Esophagus muscularis mucosa (tissue), 4 donors: ENCODE results near the gene SPDL1. TPM values are rescaled to one million over a fixed set of nuclear protein-coding genes. Genes with fewer than 3 reads are reported as not detected.

Source experiments
- DNase-seq: peaks from one replicate; pipeline ENCODE4 v3.0.0-alpha.2; 2017; ENCODE audit errors: extremely low spot score
- H3K27ac ChIP-seq, 4 donors: fragments of 200-600 bp; sonication (generic); replicated peaks in 1 of 4; 1 replicate in 3 of 4; 2 replicates in 1 of 4; pipeline ENCODE4 v1.5.1; 2016 to 2019; ENCODE audit warnings: mild to moderate bottlenecking in 1 of 4
- H3K27me3 ChIP-seq, 4 donors: fragments of 200-600 bp; sonication (generic); one replicate each; pipeline versions ENCODE4 v1.5.1 to v1.6.0; 2016 to 2019
- H3K36me3 ChIP-seq, 4 donors: fragments of 200-600 bp; sonication (generic); one replicate each; pipeline ENCODE4 v1.5.1; 2016 to 2019
- H3K4me1 ChIP-seq, 4 donors: fragments of 200-600 bp; sonication (generic); one replicate each; pipeline ENCODE4 v1.5.1; 2016 to 2019
- H3K4me3 ChIP-seq, 4 donors: fragments of 200-600 bp; sonication (generic); 1 replicate in 2 of 4; 2 replicates in 2 of 4; pipeline ENCODE4 v1.5.1; 2016 to 2019; ENCODE audit warnings: mild to moderate bottlenecking in 4 of 4, moderate library complexity in 1 of 4
- H3K9me3 ChIP-seq, 4 donors: fragments of 200-600 bp; sonication (generic); 1 replicate in 3 of 4; 2 replicates in 1 of 4; pipeline ENCODE4 v1.5.1; 2016 to 2019
- CTCF ChIP-seq, 3 experiments: fragments of 200-600 bp in 2 of 3; fragments of 450-650 bp in 1 of 3; sonication (generic) in 2 of 3; IDR thresholded peaks; one replicate each; pipeline ENCODE4 v1.5.1; 2017 to 2019; ENCODE audit warnings: antibody characterized with exemption in 3 of 3, mild to moderate bottlenecking in 2 of 3, moderate library complexity in 1 of 3
- EP300 ChIP-seq: sonication (generic); formaldehyde crosslinking; IDR thresholded peaks from one replicate; pipeline ENCODE4 v1.6.1; 2017; ENCODE audit warnings: antibody characterized with exemption
- POLR2A ChIP-seq: fragments of 450-650 bp; IDR thresholded peaks from one replicate; pipeline ENCODE4 v1.6.1; 2017; ENCODE audit warnings: antibody characterized with exemption, moderate library complexity, mild to moderate bottlenecking, low read depth
- POLR2AphosphoS5 ChIP-seq, 2 donors: sonication (generic); formaldehyde crosslinking; IDR thresholded peaks; one replicate each; pipeline ENCODE4 v1.6.1; 2017; ENCODE audit warnings: antibody characterized with exemption in 2 of 2
- WGBS: methylation state at CpG from one replicate; pipeline ENCODE4 v1.1.5; 2018; 5-methylcytosine and 5-hydroxymethylcytosine counted together
- intact Hi-C: fragments of 100-400 bp; cut with DNase I; formaldehyde crosslinking; loops from one replicate; pipeline ENCODE4 v1.15.1; 2023
- total RNA-seq, 4 donors: library from RNA; depleted of rRNA; stranded (reverse); fragments of >200 nt; gene quantifications; one replicate each; pipeline versions ENCODE4 v1.1.0 to v1.2.1, GENCODE V29; 2016

SPDL1 gene
- total RNA-seq, 4 donors from 2014 or later = 3.5 to 12.0 (median 7.0) TPM

- no peak for DNase-seq
- Histone ChIP-seq H3K4me1 (peaks cover 0 to 9% (median 6%) of the 10 kb centered on the region in 4 donors), H3K4me3 (peak within 1 kb of the TSS; percentile 43 to 52 (median 45)), H3K27ac (peak within 1 kb of the TSS in 3 of 4 donors; percentile 34 to 53 (median 48)), H3K27me3 (peaks cover 0 to 30% (median 7%) of the 10 kb centered on the region in 4 donors), H3K36me3 (no peaks in the 10 kb centered on the region), H3K9me3 (peaks cover 0 to 14% (median 8%) of the 10 kb centered on the region in 4 donors)
- TF ChIP-seq POLR2AphosphoS5 (IDR thresholded peaks at IDR 0.05) (no peak), EP300 (no peak), POLR2A (no peak), CTCF (IDR thresholded peaks at IDR 0.05) (no peak)
- 2% methylated on average over 37 of the region's 42 CpGs for WGBS
- intact Hi-C loops = no loop called here
Measured at GRCh38 chr5:169637085-169637548, 53.5 kb downstream of the SPDL1 start, which contains the start of gene DOCK2. DOCK2 (plus strand) TSS chr5:169637275; CDS start chr5:169637327, 52 bp downstream.

- H3K4me3 ChIP-seq = peak overlapping the region; percentile 43 to 52 (median 45)
- no peak for DNase-seq
- WGBS = 50% methylated on average over 1 of the region's 18 CpGs
- H3K4me1 ChIP-seq = peaks cover 0 to 9% (median 6%) of the 10 kb centered on the region in 4 donors
- peaks cover 0 to 30% (median 7%) of the 10 kb centered on the region in 4 donors for H3K27me3 ChIP-seq
- TF ChIP-seq CTCF (IDR thresholded peaks at IDR 0.05) = no peak
- no peak for TF ChIP-seq POLR2AphosphoS5 (IDR thresholded peaks at IDR 0.05)
- TF ChIP-seq EP300 = no peak
- TF ChIP-seq POLR2A = no peak
- no peaks in the 10 kb centered on the region for H3K36me3 ChIP-seq
- H3K27ac ChIP-seq = peak overlapping the region in 3 of 4 donors; percentile 34 to 53 (median 48)
- intact Hi-C loops = no loop called here
- peaks cover 0 to 14% (median 8%) of the 10 kb centered on the region in 4 donors for H3K9me3 ChIP-seq
Measured at GRCh38 chr5:169637549-169638121, 54.1 kb downstream of the SPDL1 start.

- Histone ChIP-seq H3K36me3 (no peaks in the 10 kb centered on the region), H3K4me1 (peaks cover 0 to 9% (median 6%) of the 10 kb centered on the region in 4 donors), H3K27ac (no peak overlapping the region), H3K9me3 (peaks cover 0 to 14% (median 5%) of the 10 kb centered on the region in 4 donors), H3K4me3 (no peak overlapping the region), H3K27me3 (peaks cover 0 to 26% (median 7%) of the 10 kb centered on the region in 4 donors)
- intact Hi-C loops = no loop called here
- no peak for DNase-seq
- no peak for TF ChIP-seq POLR2A
- TF ChIP-seq CTCF (IDR thresholded peaks at IDR 0.05) = no peak
- TF ChIP-seq EP300 = no peak
- TF ChIP-seq POLR2AphosphoS5 (IDR thresholded peaks at IDR 0.05) = no peak
- 33% methylated on average over 6 of the region's 6 CpGs for WGBS
Measured at GRCh38 chr5:169641253-169641652, 57.7 kb downstream of the SPDL1 start.

- Histone ChIP-seq H3K4me1 (peaks cover 5 to 10% (median 7%) of the 10 kb centered on the region in 4 donors), H3K36me3 (no peaks in the 10 kb centered on the region), H3K27me3 (peaks cover 0 to 11% (median 0%) of the 10 kb centered on the region in 4 donors), H3K9me3 (no peaks in the 10 kb centered on the region), H3K27ac (no peak overlapping the region), H3K4me3 (no peak overlapping the region)
- DNase-seq = peak; percentile 57
- intact Hi-C loops = no loop called here
- 93% methylated on average over 3 of the region's 3 CpGs for WGBS
- TF ChIP-seq EP300 = no peak
- no peak for TF ChIP-seq POLR2AphosphoS5 (IDR thresholded peaks at IDR 0.05)
- no peak for TF ChIP-seq POLR2A
- TF ChIP-seq CTCF (IDR thresholded peaks at IDR 0.05) = no peak
Measured at GRCh38 chr5:169646856-169647255, 63.3 kb downstream of the SPDL1 start.
